NCI-H2227 (cell line): ENCODE measurements around the gene NUAK2.
A peak's percentile ranks its signal among the peaks of the same experiment; 100 is the strongest.

Source experiments
- DNase-seq: peaks from one replicate; lab custom pipeline; 2025; ENCODE audit not compliant: unreplicated experiment; lab: John Stamatoyannopoulos, UW

NUAK2 gene

DNA sequence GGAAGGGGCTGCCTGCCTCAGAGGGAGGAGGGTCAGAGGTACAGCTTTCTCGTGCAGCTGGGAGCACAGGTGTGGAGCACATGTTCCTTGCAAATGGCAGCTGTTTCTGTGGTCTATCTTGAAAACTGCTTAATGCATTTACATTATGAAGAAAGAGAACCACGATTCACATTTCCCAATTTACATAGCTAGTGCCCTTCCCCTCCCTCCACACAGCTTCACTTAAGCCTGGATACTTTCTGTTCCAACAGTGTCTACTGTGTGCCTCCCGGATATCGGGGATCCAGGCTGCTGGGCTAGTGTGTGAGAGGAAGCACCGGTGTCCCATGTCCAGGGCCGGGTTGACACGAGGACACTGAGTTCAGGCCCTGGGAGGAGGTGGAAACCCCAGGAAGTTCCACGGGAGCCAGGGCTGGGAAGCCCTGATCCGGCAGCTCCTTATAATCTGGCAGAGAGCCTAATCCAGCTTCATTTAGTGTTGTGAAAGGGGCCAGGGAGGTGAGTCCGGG is 62.2 kb downstream of the NUAK2 start:
- DNase-seq: no peak

DNA sequence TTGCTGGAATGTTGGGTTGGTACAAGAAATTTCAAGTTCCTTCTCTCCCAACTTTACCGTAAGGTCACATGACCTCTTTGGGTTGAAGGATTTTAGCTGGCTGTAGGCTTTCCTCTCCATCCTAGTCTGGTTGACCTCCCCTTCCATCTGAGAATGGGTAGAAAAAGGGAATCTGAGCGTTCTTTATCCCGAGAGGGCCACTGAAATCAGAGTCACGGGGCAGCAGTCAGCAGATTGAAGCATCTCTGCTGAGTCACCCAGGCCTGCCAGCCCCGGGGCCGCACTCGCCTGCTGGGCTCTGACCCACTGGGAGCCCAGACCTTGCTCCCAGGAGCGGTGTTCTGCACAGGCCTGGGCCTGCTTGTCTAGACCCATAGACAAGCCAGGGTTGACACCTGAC is 62.8 kb downstream of the NUAK2 start:
- no peak for DNase-seq

DNA sequence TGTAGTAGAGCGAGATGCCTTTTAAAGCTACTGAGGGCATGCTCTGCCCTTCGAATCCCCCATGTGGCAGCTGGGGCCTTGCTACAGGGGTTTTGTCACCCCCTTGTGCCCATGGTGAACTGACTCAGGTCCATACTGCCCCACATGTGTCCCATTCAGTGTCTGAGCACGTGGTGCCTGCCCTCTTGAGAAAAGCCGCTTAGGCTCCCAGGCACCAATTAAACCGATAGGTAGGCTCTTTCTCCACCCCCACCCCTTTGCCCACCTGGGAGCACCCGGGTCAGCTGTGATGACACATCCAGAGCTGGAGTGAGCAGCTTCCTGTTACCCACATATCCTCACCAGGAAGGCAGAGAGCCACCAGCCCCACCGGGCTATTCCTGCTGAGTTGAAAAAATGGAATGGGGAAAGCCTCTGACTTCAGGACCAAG is 63.3 kb downstream of the NUAK2 start:
- DNase-seq: no peak

DNA sequence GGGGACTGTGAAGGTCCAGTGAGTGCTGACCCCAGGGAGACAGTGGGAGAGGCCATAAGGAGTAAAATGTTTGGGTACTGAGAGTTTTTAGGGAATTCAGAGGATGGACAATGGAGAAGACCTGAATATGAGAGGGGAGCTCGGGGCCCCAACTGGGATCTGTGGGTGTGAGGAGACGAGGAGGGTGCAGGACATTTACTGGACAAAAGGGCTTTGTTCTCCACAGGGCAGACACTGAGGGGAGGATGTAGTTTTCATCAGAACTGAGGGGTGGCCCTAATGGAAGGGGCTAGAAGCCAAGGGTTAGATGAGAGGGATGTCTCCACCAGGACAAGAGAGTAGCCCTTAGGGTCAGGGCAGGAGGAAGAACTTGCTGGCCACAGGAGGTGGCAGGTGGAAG is 63.8 kb downstream of the NUAK2 start:
- DNase-seq: no peak

DNA sequence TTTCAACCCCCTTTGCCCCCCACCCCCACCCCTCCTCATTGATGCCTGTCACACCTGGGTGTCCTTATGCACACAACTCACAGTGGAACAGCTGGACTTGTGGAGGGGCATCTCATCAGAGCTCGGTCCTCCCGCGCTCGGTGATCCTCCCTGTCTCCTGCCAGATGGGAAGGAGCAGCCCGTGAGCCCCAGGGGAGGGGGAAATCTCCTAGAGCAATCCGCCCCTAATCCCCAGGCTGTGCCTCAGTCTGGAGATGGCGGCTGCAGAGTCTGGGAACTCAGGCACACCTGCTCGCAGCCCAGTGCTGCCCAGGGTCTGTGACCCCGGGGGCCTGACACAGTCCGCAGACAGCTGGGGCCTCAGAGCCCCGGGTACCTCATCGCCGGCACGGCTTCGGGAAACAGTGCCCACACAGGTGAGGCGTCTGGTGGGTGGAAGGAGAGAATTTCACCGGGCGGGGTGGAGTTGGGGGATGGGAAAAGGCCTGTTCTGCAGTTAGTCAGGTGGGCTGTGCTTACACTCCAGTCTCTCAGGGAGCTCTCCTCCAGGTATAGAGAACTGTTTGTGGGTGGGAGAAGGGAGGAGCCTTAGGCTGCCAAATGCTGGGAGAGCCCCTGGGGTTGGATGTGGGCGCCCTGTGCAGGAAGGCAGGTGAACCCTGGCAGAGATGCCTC is 64.5 kb downstream of the NUAK2 start:
- DNase-seq: no peak

DNA sequence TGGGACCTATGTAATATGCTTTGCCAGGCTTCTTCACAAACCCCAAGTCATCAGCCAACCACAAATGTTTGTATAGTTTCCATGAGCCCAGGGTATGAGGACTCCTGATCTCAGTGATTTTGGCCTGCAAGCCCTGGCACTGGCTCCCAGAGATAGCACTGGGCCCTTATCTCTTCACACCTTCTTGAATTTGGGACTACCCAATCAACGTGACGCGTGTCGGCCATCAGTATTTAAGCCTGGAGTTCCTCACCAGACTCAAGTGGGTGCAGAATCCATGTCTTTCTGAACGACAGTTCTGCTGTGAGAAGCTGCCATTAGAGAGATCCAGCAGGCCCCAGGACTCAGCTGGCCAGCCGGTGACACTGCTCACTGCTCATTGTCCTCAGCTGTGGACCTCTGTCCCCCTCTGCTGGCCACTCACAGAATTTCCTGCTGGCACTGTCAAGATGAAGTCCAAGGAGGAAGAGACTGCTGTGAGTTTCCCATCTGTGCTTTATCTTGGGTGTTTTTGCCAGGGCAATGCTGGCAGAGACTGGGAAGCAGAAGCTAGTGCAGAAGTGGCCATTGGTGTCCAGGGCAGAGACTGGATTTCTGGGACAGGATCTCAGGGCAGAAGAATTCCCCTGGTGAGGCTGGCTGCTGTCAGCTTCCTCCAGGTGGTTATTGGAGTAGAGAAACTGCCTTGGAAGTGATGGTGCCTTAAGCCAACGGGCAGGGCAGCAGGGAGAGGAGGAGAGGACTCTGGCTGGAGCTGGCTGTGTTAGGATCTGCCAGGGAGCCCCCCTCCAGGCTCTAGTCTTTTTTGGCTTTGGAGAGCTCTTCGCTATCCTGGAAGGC is 65.4 kb downstream of the NUAK2 start:
- peak; percentile 90 for DNase-seq
